Medulla oblongata (tissue), 1 donor: ENCODE results near the gene NDUFV1.
"Not testable (repeated sequence)": the region's sequence is repeated elsewhere in the genome, so short reads cannot be mapped to it uniquely, and the experiment has no call there.

ENCODE experiments used
- DNase-seq: peaks from one replicate; pipeline ENCODE4 v3.0.0-alpha.2; 2015; ENCODE audit errors: extremely low spot score

NDUFV1 gene

GRCh38 chr11:67627812-67628624, 21.3 kb downstream of the NDUFV1 start:
- DNase-seq, result no peak

GRCh38 chr11:67628710-67629385, 22.1 kb downstream of the NDUFV1 start:
- no peak for DNase-seq

- peak; percentile 81 for DNase-seq
These were observed 22.9 kb downstream of the NDUFV1 start, which contains the start of gene NUDT8 for GRCh38 chr11:67629386-67630227. Gene NUDT8, minus strand, starts transcription at chr11:67629937. Its CDS starts 26 bp downstream, at chr11:67629911.

DNA sequence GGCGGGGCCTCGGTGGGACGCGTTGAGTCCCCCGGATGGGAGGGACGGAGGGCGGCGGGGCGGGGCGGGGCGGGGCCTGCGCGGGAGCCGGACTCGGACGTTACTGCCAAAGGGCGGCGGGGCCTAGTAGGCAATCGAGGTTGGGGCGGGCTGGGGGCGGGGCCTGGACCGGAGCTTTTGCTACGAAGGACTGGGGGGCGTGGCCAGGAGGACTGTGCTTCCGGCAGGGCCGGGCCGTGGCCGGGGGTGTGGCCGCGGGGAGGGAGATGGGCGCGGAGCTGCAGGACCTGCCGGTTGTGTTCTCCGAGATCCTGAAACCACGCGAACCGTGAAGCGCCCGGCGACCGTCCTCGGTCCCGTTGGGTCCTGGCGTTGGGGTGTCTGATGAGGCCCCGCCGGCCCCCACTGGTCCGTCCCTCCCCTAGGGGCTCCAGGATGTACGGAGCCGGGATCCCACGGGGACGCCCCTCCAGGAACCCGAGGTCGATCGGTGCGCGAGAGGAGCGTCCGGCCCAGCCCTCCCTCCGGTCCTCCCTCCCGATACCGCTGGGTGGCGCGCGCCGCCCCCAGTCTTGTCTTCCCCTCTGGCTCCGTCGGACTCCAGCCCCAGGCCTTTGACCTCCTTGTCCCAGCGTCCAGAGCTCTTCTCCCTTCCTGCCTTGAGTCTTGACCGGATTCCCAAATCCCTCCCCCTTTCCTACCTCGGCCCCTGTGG, 23.6 kb downstream of the NDUFV1 start:
- peak; percentile 97 for DNase-seq

GRCh38 chr11:67630943-67631331, 24.2 kb downstream of the NDUFV1 start:
- DNase-seq, result no peak

- no peak for DNase-seq
These were observed 24.7 kb downstream of the NDUFV1 start for GRCh38 chr11:67631411-67631810.

GRCh38 chr11:67631853-67632174, 25.1 kb downstream of the NDUFV1 start:
- no peak for DNase-seq

GRCh38 chr11:67632175-67632981, 25.6 kb downstream of the NDUFV1 start:
- no peak for DNase-seq

GRCh38 chr11:67632982-67633755, 26.4 kb downstream of the NDUFV1 start:
- DNase-seq, result no peak

- no peak for DNase-seq
These were observed 27.1 kb downstream of the NDUFV1 start for GRCh38 chr11:67633758-67634365.

DNA sequence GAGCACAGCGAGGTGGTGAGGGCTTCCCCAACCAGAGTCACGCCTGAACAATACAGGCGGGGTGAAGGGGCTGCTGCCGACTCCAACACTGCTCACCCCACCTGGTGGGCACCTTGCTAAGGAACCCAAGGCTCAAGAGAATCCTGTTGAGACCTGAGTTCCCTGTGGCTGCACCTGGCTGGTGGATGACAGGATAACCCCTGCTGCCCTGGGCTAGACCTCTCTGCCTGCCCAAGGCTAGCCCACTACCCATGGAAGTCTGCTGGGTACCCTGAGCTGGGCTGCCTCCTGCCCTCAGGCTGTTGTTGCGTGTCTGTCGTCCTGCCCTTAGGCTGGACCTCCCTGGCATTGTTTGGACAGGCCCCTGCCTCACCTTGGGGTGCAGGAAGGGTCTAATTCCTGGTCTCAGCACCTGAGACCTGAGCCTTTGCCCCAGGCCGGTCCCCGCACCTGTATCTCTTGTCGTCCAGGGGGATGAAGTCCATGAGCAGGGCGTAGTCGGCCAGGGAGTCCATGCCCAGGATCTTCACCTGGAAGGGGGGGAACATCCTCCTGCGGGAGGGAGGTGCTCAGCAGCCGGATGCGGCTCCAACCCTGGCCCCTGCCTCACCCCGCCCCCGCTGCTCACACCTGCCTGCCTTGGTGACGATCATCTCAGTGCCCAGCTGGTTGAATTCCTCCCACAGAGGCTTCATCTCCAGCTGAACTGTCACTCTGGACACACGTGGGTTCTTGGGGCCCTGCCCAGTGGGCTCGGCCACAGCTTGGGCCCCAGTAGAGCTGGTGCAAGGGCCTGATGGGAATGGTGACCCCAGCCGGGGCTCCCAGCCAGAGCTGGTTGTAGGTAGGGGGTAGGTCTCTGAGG, 27.9 kb downstream of the NDUFV1 start:
- no peak for DNase-seq

- no peak for DNase-seq
These were observed 28.4 kb downstream of the NDUFV1 start for GRCh38 chr11:67635231-67635521.

- DNase-seq, result no peak
These were observed 30.2 kb downstream of the NDUFV1 start for GRCh38 chr11:67636962-67637361.

DNA sequence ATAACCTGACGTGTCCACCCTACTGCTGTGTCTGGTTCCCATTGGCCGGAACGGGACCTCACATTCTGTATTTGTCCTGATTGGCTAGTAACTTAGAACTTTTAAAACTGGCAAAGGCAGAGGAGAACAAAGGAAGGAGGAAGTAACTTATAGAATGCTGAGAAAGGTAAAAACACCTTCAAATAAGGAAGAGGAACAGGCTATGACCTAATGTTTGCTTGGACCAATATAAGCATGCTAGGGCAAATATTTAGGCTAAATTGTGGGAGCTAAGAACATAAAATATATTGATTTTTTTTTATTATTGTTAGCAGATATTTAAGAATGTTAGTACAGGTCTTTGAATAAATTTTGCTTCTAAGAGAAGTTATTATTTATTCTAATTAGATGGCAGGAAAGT, 30.7 kb downstream of the NDUFV1 start:
- DNase-seq, result not testable (repeated sequence)

DNA sequence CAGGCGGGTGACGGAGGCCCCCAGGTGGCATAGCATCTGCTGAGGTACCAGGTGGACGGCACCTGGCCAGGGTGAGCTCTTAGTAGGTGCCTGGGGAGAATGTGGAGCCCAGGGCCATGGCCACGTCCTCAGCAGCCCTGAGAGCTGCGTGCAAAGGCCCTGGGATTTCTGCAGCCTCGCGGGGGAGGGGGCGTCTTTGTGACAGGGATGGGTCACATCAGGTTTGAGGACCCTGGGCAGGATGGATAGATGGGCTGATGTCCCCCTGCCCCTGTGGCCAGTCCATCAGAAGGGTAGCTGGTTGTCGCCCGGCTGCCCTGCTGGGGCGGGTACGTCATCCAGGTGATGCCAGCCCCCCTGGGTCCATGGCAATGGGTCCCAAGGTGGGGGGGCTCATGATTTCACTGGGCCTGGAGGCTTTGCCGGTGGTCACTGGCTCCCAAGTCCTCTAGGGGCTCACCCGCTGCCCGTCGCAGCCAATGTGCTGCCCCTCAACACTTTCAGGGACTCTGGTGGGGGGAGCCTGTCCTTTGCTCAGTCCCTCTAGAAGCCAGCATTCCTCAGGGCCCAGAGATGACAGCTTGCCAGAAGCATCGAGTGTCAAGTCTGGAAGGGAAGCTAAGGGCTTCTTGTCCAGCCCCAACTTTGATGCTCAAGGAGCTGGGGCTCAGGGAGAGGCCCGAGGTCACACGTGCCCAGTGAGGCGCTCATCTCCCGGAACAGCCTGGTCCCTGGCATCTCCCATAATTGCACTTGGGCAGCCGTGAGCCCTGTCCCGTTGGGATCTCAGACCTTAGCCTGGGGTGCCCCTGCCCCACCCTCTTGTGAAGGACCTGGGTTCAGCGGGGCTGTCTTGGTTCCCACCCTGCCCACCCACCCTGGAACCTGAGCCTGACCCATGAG, 32.0 kb downstream of the NDUFV1 start:
- DNase-seq, result no peak

DNA sequence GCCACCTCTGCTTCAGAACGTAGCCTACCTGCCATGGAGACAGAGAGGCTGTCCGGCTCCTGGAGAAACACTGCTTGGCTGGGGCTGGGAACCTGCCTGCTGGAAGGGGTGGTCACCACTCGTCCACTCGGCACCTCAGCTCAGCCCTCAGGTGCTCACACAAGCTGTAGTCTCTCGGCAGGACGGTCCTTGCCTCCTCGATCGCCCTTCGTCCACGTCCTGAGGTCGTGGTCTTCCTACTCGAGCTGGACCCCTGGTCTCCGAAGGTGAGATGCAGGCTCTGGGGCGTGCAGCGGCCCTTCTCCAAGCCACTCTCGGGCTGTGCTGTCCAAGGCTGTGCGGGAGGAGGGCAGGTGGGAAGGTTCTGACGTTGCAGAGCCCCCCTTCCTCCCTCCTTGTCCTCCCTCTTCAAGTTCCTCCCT, 32.7 kb downstream of the NDUFV1 start, which contains the start of gene TBX10:
TSS of gene TBX10 (minus strand) at position 326 of the 422 bp plus-strand sequence. CDS start at position 35, 291 bp downstream.
- DNase-seq, result no peak

GRCh38 chr11:67640021-67640757, 33.5 kb downstream of the NDUFV1 start:
- DNase-seq, result peak; percentile 66
